Lower lobe of right lung (tissue), 2 donors: Measurements from ENCODE around the gene MAP3K12. TPM values are rescaled to one million over a fixed set of nuclear protein-coding genes. Genes with fewer than 3 reads are reported as not detected.
"Not testable (repeated sequence)": the region's sequence is repeated elsewhere in the genome, so short reads cannot be mapped to it uniquely, and the experiment has no call there.

ENCODE experiments used
- ATAC-seq, 2 donors: fragments of 200-7000 bp; cut with Tn5 transposase; one replicate each; pipeline ENCODE4 v1.9.1; 2020 to 2022; ENCODE audit warnings: mild to moderate bottlenecking in 2 of 2, moderate library complexity in 2 of 2
- DNase-seq: peaks from one replicate; pipeline ENCODE4 v3.0.0-alpha.2; 2020
- H3K27ac ChIP-seq: fragments of 200-600 bp; one replicate; pipeline ENCODE4 v1.8.0; 2022
- H3K27me3 ChIP-seq: fragments of 200-600 bp; one replicate; pipeline ENCODE4 v1.8.0; 2022; ENCODE audit warnings: low read depth
- H3K36me3 ChIP-seq: fragments of 200-600 bp; one replicate; pipeline ENCODE4 v1.8.0; 2022; ENCODE audit warnings: mild to moderate bottlenecking
- H3K4me1 ChIP-seq: fragments of 200-600 bp; one replicate; pipeline ENCODE4 v1.8.0; 2022
- H3K4me3 ChIP-seq: fragments of 200-600 bp; one replicate; pipeline ENCODE4 v1.8.0; 2022; ENCODE audit warnings: mild to moderate bottlenecking
- H3K9me3 ChIP-seq: fragments of 200-600 bp; one replicate; pipeline ENCODE4 v1.8.0; 2022
- CTCF ChIP-seq: fragments of 200-600 bp; IDR thresholded peaks from one replicate; pipeline ENCODE4 v1.8.0; 2022; ENCODE audit warnings: antibody characterized with exemption, mild to moderate bottlenecking
- intact Hi-C: fragments of 100-400 bp; cut with DNase I; formaldehyde crosslinking; loops from one replicate; pipeline ENCODE4 v1.11.0; 2022
- long read RNA-seq: library from polyadenylated mRNA; unstranded; transcript quantifications from one replicate; pipeline ENCODE4 v2.0.0, GENCODE V29; 2021
- total RNA-seq: library from RNA; stranded (reverse); fragmentation: NEBNext Ultra II Directional; extraction: Animal tissue kit (Norgen Biotek cat#: 25700); gene quantifications from one replicate; pipeline ENCODE4 v1.2.1, GENCODE V29; 2021
- donor health status: DM: no; HTN: yes; CAD: no; lungs with severe emphysema.

The MAP3K12 gene, protein sequence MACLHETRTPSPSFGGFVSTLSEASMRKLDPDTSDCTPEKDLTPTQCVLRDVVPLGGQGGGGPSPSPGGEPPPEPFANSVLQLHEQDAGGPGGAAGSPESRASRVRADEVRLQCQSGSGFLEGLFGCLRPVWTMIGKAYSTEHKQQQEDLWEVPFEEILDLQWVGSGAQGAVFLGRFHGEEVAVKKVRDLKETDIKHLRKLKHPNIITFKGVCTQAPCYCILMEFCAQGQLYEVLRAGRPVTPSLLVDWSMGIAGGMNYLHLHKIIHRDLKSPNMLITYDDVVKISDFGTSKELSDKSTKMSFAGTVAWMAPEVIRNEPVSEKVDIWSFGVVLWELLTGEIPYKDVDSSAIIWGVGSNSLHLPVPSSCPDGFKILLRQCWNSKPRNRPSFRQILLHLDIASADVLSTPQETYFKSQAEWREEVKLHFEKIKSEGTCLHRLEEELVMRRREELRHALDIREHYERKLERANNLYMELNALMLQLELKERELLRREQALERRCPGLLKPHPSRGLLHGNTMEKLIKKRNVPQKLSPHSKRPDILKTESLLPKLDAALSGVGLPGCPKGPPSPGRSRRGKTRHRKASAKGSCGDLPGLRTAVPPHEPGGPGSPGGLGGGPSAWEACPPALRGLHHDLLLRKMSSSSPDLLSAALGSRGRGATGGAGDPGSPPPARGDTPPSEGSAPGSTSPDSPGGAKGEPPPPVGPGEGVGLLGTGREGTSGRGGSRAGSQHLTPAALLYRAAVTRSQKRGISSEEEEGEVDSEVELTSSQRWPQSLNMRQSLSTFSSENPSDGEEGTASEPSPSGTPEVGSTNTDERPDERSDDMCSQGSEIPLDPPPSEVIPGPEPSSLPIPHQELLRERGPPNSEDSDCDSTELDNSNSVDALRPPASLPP
- total RNA-seq, result 17.5 TPM
- long read RNA-seq, full-length matches to known transcripts, result 4 of 33 reads
- long read RNA-seq, partial matches to known transcripts, result 4 of 33 reads
- long read RNA-seq, other reads (novel, unspliced or antisense), result 25 of 33 reads

GRCh38 chr12:53499266-53500141 is at the start of gene MAP3K12:
TSS of gene MAP3K12 (minus strand) at chr12:53499458. CDS start at chr12:53487391, 12,067 bp downstream.
- no peak for TF ChIP-seq CTCF
- ATAC-seq, result peak; percentile 0 to 3
- Histone ChIP-seq H3K27me3 (no peaks in the 10 kb centered on the region), H3K36me3 (peaks cover 8% of the 10 kb centered on the region), H3K27ac (peak within 1 kb of the TSS; percentile 93), H3K9me3 (no peaks in the 10 kb centered on the region), H3K4me3 (peak within 1 kb of the TSS; percentile 79), H3K4me1 (peaks cover 64% of the 10 kb centered on the region)
- intact Hi-C loops, result no loop called here
- DNase-seq, result peak; percentile 70

GRCh38 chr12:53548354-53548753 is 49.1 kb upstream of the MAP3K12 start:
- H3K4me3 ChIP-seq, H3K27ac ChIP-seq, ATAC-seq, H3K27me3 ChIP-seq, intact Hi-C loops, H3K9me3 ChIP-seq, DNase-seq: not testable (repeated sequence)
- Histone ChIP-seq H3K36me3 (peaks cover 57% of the 10 kb centered on the region), H3K4me1 (peaks cover 22% of the 10 kb centered on the region)

- Histone ChIP-seq H3K27me3 (no peaks in the 10 kb centered on the region), H3K4me1 (peaks cover 34% of the 10 kb centered on the region), H3K36me3 (peaks cover 67% of the 10 kb centered on the region), H3K9me3 (no peaks in the 10 kb centered on the region), H3K4me3 (no peak overlapping the region), H3K27ac (peak overlapping the region; percentile 59)
- DNase-seq (peak; percentile 51), ATAC-seq (peak; percentile 87 to 88)
- peak; percentile 79 for TF ChIP-seq CTCF
- intact Hi-C loops, result no loop called here
These were observed 44.3 kb upstream of the MAP3K12 start for GRCh38 chr12:53543539-53543938.

GRCh38 chr12:53539526-53539925 is 40.3 kb upstream of the MAP3K12 start:
- no peaks in the 10 kb centered on the region for H3K9me3 ChIP-seq
- peaks cover 35% of the 10 kb centered on the region for H3K4me1 ChIP-seq
- ATAC-seq, result no peak
- peaks cover 88% of the 10 kb centered on the region for H3K36me3 ChIP-seq
- no peak for TF ChIP-seq CTCF
- no peak overlapping the region for H3K4me3 ChIP-seq
- intact Hi-C loops, result no loop called here
- no peaks in the 10 kb centered on the region for H3K27me3 ChIP-seq
- DNase-seq, result no peak
- H3K27ac ChIP-seq, result no peak overlapping the region

DNA sequence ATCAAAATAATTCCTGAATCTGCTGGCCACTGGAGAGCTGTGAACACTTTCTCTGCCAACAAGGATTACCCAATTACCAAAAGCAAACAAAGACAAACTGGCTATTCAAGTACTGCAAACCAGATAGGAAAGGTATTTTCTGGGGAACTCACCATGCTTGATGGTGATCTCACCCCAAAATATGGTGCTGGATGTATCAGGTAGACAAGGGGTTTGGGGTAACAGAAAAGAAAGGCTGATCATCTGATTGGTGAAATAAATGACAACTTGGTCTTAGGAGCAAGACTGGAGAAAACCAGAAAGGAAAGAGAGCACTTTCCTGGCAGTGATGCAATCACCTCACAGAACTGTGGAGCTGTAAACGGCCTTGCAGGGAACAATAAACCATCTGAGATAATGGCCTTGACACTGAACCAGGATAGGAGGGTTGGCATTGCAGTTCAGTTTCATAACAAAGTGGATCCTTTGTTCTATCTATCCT is 39.0 kb upstream of the MAP3K12 start:
- intact Hi-C loops, result no loop called here
- Histone ChIP-seq H3K27ac (peak overlapping the region; percentile 67), H3K4me1 (peaks cover 22% of the 10 kb centered on the region), H3K36me3 (peaks cover 99% of the 10 kb centered on the region), H3K4me3 (no peak overlapping the region), H3K9me3 (no peaks in the 10 kb centered on the region), H3K27me3 (no peaks in the 10 kb centered on the region)
- no peak for TF ChIP-seq CTCF
- ATAC-seq (peak; percentile 81 to 91), DNase-seq (no peak)
